HG03342 (cell line): ENCODE measurements around the gene KRT76.
"Not testable (repeated sequence)": the region's sequence is repeated elsewhere in the genome, so short reads cannot be mapped to it uniquely, and the experiment has no call there.

ENCODE experiments used
- ATAC-seq: cut with Tn5 transposase; IDR thresholded peaks from one replicate; pipeline ENCODE4 v1.9.1; 2021; ENCODE audit warnings: mild to moderate bottlenecking, moderate library complexity; ENCODE audit not compliant: unreplicated experiment

Gene KRT76

DNA sequence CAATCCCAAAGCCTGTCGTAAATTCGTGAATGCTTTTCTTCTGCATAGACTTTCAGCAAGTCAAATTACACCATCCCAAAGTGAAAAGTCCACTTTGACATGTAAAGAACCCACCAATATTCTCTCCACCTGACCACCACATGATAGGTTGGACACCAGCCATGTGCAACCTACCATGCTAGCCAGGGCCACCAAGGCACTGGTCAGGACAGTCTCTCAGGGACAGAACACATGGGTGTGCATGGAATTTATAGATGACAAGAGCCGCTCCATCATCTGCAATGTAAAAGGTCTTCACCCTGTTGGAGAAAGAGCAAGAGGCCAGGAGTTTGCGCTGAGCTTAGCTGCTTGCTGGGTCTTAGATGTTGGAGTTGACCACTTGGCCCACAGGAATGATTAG, 5.4 kb upstream of the KRT76 start:
- no peak for ATAC-seq

DNA sequence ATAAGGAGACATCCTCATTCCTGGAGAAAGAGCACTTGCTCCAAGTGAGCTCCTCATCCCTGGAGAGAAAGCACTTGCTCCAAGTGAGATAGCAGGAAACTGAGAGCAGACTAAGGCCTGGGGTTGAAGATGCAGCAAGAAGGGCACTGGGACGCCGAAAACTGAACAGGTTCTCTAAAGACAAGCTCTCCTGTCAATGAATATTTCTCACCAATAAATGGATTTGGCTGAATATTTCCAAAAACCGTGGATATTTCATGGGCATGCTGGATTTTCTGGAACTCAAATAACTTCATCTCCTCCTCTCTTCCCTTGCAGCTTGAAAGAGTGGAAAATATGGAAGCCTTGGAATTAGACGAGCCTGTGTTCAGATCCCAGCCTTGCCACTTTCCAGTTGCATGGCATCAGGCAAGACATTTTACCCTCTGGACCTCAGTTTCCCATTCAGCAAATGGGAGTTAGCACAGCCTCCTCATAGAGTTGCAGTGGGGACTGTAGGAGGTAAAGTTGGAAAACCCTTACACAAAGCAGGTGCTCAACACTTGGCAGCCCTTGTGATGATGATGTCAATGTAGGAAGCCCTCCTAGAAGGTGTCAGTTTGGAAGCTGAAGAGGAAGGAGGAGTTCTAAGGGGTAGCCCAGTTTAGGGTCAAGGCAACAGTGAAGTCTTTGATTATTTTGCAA, 4.4 kb upstream of the KRT76 start:
- no peak for ATAC-seq

DNA sequence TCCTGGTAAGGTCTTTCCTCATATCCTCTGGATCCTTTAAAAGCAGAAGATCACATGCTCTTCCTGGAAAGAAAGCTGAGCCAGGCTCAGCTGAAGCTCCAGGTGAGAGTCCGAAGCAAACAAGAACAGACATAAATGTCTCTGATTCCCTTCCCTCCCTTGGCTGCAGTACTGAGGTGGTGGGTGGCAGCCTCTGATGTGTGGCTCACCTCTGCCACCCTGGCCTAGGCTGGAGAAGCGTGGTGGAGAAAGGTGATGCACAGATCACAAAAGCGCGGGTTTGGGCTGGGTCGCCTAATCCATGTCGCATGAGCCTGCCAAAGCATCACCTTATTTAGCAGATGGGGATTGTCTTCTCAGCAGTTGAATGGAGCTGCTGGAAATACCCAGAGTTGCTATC, 2.8 kb upstream of the KRT76 start:
- ATAC-seq, result no peak

DNA sequence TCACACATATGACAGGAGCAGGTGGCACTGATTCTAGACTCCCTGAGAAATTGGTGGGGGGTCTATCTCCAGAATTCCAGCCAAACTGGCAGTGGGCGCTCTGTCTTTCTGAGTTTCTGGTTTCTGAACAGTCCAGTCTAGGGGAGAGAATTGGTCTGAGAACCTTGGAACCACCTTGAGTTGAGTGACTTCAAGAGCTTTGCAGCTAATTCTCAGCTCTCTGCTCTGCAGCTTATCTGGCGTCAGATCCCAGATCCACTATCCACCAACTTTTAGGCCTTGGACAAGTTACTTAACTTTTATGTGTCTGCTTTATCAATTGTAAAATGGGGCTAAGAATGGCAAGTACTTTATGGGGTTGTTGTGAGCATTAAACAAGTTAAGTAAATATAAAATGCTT, 1.7 kb upstream of the KRT76 start:
- ATAC-seq, result no peak

DNA sequence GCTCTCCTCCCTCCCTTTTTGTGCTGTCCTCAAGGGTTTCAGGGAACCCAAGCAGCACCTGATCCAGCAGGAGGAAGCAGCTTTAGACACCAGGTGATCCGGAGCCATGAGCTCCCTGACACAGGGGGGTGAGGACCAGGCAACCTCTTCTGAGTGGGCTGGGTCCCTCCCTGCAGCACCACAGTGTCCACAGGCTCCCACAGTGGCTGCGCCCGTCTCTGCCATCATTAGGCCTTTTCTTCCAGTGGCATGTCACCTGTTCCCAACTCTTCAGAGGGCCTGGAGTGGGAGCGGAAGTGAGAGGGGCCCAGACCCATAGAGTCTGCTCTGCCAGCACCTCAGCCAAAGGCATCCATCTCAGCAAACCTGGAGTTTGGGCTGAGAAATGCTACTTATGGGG, 421 bp upstream of the KRT76 start:
- no peak for ATAC-seq

DNA sequence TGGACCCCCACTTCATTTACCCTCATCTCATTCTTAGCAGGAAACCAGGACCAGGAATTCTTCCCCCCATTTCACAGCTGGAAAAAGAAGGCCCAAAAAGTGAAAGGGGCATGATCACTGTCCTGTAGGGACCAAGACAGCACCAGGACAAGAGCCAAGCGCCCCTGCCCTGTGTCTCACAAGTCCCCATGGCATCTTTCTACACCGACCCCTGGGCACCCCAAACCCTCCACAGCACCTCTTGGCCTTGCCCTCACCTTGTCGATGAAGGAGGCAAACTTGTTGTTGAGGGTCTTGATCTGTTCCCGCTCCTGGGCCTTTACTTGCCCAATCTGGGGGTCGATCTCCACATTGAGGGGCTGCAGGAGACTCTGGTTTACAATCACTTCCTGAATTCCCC, 710 bp downstream of the KRT76 start:
- ATAC-seq, result no peak

DNA sequence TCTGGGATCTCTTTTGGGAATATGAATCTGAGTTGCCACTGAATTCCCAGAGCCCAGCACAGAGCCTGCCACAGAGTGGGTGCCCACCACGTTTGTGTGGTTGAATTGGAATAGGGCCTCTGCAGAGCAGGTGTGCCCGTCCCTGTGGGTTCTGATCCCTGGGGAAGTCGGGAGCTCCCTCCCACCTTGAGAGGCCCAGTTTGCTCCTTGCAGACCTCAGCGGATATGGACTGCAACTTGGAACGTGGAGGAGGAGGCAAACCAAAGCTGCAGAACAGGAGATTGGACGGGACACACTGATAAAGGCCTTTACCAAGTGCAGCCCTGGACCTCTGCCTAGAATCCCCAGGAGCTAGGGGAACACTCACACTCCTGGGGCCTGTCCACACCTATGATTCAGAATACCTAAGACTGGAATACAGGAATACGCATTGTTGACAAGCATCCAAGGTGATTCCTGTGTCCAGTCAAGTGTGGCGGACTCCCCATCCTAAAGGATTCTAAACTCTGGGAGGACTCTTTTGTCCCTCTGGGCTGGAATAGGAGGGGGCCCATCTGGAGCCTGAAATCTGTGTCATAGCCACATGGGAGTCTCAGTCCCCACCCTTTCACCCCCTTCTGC, 2.4 kb downstream of the KRT76 start:
- no peak for ATAC-seq

DNA sequence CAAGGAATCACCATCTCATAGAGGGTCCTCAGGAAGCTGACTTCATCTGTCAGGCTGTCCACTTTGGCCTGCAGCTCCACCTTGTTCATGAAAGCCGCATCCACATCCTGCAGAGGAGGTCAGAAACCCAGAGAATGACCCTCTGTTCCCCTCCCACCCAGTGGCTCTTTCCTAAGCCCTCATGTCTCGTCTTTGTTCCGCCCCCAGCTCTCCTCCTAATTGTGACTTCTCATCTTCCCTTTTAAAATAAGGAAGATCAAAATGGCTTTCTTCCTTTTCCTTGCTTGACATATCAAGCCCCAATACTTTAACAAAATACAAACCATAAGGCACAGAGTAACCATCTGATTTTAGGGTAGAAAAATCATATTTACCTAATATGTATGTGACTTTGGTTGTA, 4.4 kb downstream of the KRT76 start:
- no peak for ATAC-seq

DNA sequence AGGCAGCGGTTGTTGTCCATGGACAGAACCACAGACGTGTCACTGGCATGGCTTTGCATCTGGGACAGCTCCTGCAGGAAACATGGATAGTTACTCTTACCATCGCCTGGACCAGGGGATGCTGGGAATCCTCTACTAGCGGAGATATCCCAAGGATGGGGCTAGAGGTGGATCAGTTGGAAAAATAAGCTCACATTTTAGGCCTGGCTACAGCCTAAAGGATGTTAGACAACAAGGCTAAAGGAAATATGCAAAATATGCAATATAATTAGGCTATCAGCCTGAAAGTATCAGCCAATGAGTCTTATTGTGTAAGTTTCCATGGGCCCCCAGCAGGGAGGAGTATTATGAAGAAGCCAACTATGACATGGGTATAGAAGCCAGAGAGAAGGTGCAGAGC, 5.0 kb downstream of the KRT76 start:
- no peak for ATAC-seq

DNA sequence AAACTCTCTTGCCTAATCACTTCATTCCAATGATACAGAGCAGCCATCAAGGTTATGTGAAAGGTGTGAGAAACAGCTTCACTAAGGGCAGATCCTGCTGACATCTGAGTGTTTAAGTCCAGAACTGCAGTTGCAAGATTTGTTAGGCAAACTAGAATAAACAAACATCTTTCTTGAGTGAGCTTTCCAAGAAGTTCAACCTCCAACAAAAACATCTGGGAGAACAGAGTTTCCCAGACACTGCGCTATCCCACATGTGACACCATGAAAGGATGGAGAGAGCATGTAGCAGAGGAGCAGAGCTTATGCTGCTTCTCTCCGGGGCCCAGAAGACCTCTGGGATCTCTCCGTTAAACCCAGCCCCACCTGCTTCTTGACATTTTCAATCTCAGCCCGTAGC, 5.6 kb downstream of the KRT76 start:
- ATAC-seq, result no peak

DNA sequence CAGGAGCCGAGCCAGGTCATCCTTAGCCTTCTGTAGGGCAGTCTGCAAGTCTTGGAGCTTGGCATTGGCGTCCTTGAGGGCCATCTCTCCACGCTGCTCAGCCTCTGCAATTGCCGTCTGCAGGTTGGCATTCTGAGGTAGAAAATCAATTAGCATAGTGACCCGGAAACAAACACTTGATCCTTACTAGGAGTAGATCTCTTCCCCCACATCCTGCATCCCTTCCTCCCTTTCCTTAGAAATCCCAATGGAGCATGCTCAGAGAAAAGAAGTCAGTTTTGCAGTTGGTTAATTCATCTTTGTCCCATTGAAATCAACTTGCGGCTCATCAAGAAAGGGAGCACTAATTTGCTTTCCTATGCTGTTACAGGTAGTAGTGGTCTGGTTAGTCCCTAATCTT, 6.1 kb downstream of the KRT76 start:
- ATAC-seq, result no peak

DNA sequence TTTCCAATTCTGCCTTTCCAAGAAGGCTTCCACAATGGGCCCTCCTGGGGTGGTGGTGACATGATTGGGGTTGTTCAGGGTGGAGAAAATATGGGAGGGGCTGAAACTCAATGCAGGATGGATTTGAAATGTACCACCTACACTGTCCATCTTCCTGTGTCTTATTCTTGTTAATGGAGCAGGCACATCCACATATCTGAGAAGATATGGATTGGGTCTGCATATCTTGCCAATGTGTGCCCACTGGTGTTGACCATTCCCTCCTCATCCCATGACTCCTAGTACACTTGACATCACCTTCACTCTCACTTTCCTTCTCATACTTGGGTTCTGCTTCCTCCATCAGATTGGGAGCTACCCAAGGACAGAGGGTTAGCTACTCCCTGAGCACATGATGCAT, 7.2 kb downstream of the KRT76 start:
- no peak for ATAC-seq

DNA sequence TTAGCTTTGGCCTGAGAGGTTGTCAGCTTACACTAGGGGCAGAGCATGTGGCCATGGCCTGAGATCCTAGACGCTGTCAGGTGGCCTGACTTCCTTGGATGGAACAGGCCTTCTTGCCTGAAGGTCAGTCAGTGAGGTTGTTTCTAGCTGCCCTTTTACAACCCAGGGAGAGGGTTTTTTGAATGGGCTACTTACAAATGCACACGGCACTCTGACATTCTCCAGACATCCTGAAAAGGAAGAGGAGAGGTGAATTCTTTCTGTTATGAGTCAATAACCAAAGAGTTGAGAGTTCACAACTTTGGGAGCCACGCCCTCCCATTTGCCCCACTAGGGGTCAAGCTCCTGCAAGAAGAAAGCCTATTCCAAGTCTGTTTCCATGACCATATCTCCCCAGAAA, 7.8 kb downstream of the KRT76 start:
- ATAC-seq, result no peak

DNA sequence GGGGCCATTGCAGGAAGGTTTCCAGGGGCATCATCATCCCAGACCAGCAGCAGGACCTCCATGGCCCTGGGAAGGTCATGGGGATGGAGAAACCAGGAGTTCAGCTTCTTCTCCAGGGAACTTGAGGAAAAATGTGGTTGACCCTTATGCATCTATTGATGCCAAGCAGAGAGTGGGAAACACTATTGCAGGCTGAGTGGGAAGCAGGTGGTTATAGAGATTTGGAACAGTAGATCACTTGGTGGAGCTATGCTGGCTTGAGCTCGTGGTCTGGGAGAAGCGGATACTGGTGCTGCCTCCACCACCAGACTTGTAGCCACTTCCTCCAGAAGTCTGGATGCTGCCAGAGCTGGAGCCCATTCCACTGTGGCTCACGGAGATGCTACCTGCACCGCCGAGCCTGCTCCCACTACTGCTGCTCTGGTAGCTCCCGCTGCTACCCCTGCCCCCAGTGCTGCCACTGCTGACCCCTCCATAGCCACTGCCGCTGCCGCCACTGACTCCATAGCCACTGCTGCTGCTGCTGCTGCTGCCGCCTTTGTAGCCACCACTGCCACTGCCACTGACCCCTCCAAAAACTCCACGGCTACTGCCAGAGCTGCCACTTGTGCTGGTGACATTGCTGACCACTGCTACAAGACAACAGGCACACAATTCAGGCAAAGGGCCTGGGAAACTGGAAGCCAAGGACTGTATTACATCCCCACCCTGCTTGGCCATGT, 8.5 kb downstream of the KRT76 start:
- no peak for ATAC-seq

DNA sequence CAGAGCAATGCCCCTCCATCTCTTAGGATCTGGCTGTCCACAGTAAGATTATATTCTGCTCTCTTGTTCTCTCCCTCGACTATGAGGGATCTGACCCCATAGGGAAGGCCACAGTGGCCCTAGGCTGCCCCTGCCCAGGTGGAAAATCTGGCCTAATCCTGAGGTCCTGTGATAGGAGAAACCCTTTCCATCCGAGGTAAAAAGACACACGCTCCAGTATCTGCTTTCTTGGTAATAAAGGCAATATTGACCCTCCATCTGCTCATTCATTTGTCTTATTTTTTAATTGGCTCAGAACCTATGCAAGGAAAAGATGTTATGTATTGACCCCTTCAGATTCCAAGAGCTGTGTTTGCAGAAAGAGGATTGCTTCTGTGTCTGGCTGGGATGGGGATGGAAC, 9.7 kb downstream of the KRT76 start:
- ATAC-seq, result no peak

DNA sequence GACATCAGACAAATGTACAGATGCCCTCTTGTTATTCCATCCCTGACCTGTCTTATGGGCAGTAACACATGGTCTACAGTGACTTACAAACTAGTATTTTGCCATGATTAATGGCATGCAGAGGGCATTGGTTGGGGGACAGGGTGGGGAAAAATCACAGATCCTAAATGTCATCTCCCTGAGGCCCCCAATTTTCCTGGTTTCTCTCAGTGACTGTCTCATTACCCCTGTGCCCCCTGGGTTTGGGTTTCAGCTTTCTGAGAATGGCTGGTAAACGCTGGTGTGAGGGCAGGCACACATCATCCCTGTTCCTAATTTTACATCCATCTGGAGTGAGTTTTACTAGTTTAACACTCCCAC, 10.1 kb downstream of the KRT76 start:
- ATAC-seq, result no peak

DNA sequence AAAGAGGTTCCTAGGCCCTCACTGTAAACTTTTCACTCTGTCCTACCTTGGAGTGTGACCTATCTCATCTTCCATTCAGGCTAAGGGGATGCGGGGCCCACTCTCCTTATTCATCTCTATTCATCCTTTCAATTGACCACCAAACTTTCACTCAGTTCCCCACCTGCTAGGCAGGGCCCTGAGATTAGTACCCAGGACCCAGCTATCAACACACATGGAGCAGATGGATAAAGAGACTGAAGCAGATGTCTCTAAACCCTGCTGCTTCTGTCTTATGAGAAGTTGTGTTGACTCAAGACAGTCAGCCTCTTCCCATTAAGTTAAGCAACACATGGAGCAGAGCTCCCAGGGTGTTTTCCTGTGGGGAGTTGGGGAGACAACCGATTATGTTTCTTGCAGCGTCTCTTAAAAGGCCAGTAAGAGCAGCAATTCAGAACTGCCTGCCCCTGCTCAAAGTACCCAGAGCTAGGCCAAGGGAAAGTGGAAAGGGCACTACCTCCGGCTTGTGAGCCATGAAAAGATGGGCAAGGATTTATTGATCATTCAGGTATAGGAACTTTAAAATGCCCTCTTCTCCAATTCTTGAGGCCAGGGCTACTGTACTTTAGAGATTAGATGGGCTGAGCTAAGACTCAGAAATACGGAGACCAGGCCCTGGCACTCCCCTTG, 10.7 kb downstream of the KRT76 start:
- no peak for ATAC-seq

DNA sequence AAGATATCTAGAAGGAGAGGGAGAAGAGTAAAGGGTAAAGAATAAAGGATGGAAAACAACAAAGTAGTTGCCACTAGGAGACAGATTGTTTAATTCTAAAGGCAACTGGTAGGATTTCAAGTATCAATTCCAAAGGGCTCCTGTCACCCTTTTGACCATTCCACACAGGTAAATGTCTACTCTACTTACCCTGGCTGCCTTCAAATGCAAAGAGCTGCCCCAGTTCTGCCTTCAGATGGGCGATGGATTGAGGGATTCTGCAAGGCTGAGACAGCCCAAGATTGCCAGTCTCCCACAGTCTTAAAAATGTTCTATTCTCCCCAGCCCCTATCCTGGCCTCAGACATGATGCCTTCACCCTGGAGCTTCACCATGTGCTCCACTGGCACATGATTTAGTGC, 11.4 kb downstream of the KRT76 start:
- ATAC-seq, result no peak

DNA sequence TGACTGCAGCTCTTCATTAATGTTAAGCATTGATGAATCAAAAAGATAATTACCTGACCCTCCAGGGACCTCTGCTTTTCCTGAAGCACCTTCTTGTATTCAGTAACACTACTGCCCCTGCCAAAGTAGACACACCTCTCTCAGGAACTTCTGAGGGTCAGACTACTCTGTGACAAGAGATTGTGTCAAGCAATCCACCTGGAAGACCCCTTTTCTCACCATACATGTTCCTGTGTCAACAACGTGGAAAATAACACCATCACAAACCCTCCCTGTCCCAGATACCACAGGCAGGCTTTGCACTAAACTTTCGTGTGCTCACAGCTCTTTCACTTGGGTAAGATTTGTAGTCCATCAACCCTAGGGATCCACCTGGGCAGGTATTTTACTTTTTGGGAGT, 13.2 kb downstream of the KRT76 start:
- ATAC-seq, result no peak

DNA sequence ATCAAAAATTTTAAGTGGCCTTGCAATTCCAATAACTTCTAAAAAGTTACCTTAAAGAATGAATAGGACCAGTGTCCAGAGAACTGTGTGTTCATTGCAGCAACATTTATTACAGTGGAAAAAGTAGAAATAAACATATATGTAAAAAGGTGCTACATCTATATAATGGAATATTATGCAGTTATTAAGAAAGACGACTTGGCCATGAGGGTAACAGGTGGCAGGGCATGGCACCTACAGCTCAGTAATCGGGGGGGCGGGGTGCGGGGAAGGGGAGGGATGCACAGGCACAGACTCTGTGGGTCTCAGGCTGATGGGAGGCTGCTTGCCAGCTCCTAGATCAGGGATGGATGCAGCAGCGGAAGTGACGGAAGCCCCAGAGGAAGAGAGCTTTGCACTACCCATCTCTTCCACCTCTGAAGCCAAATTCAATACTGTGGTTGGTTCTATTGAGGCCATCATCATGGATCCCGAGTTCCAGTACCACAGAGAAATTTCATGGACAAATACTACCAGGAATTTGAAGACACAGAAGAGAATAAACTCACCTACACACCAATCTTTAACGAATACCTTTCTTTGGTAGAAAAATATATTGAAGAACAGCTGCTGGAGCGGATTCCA, 14.0 kb downstream of the KRT76 start:
- no peak for ATAC-seq

DNA sequence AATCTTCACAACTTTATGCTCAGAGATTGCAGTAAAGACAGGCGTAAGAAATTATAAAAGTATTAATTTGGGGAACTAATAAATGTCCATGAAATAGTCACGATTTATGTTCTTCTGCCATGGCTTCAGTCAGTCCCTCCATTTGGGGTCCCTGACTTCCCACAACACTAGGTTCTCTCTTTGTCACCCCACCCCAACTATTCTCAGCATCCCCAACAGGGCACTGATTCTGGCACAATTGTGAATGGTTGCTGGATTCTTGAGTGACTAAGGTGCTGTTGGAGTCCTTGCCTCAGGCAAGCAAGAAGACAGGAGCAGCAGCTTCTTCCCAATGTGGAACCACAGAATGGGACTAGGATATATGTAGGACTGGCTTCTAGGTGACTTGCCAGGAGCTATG, 15.3 kb downstream of the KRT76 start:
- no peak for ATAC-seq

DNA sequence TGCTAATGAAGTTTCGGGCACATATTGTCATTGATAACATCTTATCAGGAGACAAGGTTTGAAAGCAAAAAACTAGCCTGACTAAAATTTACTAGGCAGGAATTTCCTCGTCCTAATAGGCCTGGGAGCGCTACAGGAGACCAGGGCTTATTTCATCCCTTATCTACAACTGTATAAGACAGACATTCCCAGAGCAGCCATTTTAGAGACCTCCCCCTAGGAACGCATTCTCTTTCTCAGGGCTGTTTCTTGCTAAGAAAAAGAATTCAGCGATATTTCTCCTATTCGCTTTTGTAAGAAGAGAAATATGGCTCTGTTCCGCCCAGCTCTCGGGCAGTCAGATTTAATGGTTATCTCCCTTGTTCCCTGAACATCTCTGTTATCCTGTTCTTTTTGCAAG, 15.9 kb downstream of the KRT76 start:
- not testable (repeated sequence) for ATAC-seq
